HG02763 (cell line): ENCODE results near the gene GJA1.
"Not testable (repeated sequence)": the region's sequence is repeated elsewhere in the genome, so short reads cannot be mapped to it uniquely, and the experiment has no call there.

Experiments used
- ATAC-seq: cut with Tn5 transposase; IDR thresholded peaks from one replicate; pipeline ENCODE4 v1.9.1; 2021; ENCODE audit warnings: mild to moderate bottlenecking, moderate library complexity; ENCODE audit not compliant: unreplicated experiment

Gene GJA1

GRCh38 chr6:121435444-121436069 lies at the start of gene GJA1:
Gene GJA1, plus strand, starts transcription at chr6:121435646. Its CDS starts 11,202 bp downstream, at chr6:121446848.
- ATAC-seq, result no peak

DNA sequence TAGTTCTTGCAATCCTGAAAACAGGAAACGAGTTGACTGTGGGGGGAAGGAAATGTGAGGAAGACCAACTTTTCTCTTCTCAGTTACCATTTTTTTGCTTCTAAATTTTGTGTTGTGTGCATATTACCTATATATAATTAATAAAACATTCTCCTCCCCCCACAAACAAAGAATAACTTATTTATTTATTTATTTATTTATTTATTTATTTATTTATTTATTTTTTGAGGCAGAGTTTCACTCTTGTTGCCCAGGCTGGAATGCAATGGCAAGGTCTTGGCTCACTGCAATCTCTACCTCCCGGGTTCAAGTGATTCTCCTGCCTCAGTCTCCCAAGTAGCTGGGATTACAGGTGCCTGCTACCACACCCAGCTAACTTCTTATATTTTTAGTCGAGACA lies 48.9 kb upstream of the GJA1 start:
- not testable (repeated sequence) for ATAC-seq

DNA sequence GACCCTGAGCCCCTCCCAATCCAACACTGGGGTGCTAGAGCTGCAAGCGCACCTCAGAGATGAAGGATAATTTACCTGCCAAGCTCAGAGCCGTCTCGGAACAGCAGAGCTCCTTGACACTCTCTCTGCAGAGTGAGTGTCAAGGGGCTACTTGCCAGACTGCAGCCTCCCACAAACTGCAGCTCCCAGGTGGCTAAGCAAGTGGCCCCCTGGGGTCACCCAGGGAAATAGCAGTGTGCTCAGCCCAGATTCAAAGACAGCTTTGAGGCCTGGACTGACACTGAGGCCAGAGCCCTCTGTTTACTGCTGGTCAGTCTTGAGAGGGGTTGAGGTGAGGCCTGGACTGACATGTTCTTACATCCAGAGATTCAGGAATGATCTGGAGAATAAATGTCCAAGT lies 46.0 kb upstream of the GJA1 start:
- ATAC-seq, result no peak

- ATAC-seq, result no peak
These were observed 41.5 kb upstream of the GJA1 start for GRCh38 chr6:121393731-121394505.

DNA sequence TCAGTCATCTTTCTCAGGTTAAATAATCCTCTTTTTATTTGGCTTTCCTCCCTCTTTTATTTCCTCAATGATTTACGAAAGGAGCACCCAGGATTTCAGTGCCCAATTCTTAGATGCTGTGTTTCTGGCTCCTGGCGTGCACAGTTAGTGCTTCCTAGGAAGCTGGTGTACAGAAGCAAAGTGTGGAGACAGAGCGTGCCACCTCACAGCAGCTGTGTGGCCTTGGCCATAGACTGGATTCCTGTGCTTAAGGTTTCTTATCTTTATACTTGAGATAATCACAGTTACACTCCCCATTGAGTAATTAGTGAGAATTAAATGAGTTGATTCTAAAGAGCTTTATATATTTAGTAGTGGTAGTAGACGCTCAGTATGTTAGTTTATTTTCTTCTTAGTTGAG lies 39.7 kb upstream of the GJA1 start:
- no peak for ATAC-seq

GRCh38 chr6:121397188-121397587 lies 38.3 kb upstream of the GJA1 start:
- not testable (repeated sequence) for ATAC-seq

DNA sequence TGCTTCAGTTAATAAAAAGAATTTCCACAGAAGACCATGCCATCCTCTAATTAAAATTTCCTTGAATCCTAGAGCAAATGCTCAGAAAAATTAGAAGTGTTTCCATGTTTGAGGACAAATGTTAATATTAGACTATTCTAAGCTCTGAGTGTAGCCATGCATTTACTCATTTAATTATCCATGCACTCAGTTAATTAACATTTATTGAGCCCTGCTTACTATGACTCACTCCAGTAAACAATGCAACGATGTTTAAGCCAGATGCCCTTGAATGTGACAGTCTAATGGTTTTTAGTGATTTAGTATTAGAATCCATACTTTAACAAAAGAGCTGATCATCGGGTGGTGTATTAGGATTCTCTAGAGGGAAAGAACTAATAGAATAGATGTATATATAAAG lies 37.3 kb upstream of the GJA1 start:
- ATAC-seq, result no peak

DNA sequence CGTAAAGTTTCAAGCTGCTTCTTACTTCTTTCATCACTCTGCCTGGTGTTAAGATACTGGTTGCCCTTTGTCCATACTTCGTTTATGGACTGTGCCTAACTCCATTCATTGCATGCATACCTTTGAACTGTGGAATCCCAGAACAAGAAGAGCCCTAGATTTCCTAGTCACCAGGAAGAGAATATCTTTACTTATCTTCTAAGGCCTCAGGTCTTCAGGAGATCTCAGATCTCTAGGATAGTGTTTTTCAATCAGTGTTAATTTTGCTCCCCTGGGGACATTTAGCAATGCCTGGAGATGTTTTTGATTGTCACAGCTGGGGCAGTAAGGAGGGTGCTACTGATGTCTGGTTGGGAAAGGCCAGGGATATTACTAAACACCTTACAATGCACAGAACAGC lies 35.5 kb upstream of the GJA1 start:
- ATAC-seq, result no peak

DNA sequence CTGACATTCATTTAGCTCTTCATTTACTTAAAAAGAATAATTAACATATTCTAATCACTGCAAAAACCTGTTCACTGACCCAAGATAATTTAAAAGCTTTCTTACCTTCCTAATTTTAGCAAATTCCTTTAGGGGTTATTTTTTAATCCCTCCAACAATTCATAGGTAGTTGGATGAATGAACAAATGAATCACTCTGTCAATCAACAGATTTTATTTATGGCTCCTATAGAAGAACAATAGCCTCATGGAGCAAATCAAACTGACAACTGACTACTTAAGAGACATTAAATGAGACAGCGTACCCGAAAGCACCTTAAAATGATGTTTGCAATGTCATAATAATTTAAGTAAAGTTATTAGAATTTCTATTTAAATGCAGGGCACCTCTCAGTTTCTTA lies 31.5 kb upstream of the GJA1 start:
- ATAC-seq, result no peak

DNA sequence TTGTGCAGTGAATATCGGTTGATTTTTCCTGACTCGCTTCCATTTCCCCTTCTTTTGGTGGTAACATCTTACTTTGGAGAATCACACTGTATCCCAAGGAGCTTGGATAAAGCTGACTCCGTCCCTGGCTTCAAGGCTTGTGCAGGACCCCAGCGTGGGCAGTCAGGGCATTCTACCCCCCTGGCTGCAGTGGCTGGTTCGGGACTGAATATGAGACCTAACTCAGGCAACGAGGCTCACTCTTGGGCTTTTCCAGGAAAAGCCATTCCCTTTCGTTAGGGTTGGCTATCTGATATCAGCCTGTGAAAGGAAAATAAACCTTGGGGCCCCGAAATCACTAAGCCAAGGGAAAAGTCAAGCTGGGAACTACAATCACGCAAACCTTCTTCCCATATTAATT lies 30.1 kb upstream of the GJA1 start:
- no peak for ATAC-seq

GRCh38 chr6:121408321-121408720 lies 27.1 kb upstream of the GJA1 start:
- ATAC-seq, result no peak

- ATAC-seq, result no peak
These were observed 21.6 kb upstream of the GJA1 start for GRCh38 chr6:121413879-121414278.

- no peak for ATAC-seq
These were observed 17.1 kb upstream of the GJA1 start for GRCh38 chr6:121418346-121418745.

DNA sequence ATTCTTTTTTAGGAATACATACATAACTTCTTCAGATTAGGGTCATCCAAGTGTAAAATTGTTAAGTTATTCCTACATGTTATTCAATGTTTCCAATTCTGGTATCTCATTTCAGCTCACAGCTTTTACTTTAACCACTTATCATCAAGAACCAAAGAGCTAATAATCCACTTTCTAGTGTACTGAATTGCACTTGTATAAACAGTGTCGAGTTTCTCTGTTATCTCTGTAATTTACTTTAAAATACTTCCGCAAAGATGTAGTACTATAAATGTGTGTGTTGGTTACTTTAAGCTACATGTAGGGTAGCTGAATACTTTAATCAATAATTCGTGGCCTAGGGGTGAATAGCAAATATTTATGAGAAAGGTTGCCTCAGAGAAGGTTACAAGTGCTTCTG lies 8.8 kb upstream of the GJA1 start:
- no peak for ATAC-seq

DNA sequence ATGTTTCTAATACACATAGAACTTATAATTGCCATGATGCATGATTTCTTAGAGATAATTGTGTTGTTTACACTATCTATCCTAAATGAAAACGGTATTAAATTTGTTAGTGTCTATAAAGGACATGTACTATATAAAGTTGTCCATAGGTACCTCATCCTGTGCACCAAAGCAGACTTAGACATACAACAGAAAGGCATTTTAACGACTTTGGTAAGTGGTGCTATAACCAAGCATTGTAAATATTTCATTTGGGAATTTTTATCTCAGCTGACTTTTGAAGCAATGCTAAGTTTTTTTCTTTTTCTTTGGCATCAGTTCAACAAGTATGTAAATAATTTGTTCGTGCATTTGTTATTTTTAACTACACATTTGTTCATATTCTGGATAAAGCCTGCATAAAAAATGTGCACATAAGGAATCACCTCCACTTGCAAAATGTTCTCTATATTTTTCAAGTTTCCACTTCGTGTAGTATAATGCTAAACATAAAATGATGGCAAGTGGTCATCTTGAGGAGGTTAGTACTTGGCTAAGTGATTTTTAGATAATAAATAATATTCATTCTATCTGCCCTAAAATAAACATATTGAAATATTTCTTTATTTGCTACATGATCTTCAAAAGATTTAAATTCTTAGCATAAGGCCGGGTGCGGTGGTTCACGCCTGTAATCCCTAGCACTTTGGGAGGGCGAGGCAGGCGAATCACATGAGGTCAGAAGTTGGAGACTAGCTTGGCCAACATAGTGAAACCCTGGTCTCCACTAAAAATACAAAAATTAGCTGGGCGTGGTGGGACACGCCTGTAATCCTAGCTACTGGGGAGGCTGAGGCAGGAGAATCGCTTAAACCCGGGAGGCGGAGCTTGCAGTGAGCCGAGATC lies 6.3 kb upstream of the GJA1 start:
- no peak for ATAC-seq

- ATAC-seq, result no peak
These were observed 4.7 kb upstream of the GJA1 start for GRCh38 chr6:121430514-121431460.

GRCh38 chr6:121431776-121432175 lies 3.7 kb upstream of the GJA1 start:
- ATAC-seq, result not testable (repeated sequence)

DNA sequence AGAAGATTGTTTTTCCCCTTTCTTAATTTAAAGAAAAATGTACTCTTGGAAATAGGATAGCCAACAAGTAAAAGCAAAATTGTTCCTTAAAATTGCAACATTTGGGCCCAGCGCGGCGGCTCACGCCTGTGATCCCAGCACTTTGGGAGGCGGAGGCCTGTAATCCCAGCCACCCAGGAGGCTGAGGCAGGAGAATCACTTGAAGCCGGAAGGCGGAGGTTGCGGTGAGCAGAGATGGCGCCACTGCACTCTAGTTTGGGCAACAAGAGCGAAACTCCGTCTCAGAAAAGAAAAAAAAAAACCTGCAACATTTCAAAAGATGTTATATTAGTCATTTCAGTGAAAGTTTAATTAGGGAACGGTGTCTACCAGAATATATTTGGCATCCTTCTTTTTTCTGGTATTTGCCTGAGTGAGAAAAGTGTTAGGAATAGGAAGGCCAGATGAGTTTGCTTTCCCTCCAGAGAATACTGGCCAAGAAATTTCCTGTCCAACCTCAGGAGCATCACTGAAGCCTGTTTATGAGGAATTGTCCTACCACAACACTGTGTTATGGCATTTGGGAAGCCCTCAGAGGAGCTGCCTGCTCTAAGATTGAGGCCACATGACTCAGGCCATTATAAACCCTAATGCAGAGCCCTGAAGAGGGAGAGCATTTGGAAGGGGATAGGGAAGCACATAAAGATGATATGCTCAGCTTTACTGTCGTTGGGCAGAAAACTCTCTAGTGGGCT lies 1.2 kb upstream of the GJA1 start:
- ATAC-seq, result no peak

GRCh38 chr6:121436274-121436857 lies 920 bp downstream of the GJA1 start:
- ATAC-seq, result no peak
